ENCODE data around the gene MACROD2.
"Not testable (repeated sequence)": the region's sequence is repeated elsewhere in the genome, so short reads cannot be mapped to it uniquely, and the experiment has no call there.

The MACROD2 gene

DNA sequence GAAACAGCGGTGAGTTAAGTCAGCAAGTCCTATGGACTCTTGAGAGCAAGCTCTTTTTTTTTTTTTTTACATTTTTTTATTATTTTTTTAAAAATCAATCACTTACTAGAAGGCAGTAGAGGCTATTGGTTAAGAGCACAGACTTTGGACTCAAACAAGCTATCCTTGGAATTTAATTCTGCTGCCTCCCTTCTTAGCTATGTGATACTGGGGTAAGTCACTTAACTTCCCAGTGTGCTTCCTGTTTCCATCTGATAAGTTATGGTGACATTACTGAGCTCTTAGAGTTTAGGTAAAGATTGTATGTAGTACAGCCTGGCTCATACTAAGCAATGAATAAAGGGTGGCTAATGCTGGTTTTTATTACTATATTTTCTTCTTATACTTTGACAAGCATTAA, 1112.6 kb downstream of the MACROD2 start:
- no peak for DNase-seq (ENCODE audit: low spot score)

DNA sequence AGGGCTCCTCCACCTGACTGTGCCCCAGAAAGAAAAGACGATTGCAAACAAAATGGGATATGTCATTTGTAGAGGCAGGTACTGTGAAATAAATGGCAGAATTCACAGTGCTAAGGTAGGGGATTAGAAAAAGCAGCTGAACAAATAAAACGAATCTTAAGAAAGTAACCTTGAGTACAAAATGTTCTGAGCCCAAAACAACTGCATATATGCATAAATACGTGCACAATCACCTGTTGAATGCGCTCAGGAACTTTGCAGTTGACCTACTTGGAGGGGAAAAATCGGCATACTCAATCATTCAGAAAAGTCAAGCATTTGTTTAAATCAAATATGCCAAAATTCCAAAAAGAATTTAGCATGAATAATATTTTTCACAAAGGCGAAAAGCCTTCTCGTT, 1114.2 kb downstream of the MACROD2 start:
- no peak for DNase-seq (ENCODE audit: low spot score)

DNA sequence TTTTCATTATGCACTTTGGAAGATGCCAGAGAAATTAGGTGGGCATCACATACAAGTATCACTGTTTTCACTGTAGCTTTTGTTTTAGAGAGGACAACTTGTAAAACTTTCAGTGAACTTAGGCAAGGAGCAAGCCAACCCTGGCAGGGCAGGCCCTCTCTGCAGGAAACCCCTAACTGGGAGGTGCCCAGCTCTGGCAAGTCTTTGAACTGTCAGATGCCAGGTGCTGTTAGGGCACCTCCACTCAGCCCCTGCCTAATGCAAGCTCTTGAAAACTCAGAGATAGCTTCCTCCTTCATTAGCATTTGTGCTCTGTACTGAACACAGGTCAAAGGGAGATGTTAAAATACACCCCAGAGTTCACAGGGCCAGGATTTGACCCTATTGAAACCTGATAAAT, 1116.3 kb downstream of the MACROD2 start:
- DNase-seq (ENCODE audit: low spot score): no peak

DNA sequence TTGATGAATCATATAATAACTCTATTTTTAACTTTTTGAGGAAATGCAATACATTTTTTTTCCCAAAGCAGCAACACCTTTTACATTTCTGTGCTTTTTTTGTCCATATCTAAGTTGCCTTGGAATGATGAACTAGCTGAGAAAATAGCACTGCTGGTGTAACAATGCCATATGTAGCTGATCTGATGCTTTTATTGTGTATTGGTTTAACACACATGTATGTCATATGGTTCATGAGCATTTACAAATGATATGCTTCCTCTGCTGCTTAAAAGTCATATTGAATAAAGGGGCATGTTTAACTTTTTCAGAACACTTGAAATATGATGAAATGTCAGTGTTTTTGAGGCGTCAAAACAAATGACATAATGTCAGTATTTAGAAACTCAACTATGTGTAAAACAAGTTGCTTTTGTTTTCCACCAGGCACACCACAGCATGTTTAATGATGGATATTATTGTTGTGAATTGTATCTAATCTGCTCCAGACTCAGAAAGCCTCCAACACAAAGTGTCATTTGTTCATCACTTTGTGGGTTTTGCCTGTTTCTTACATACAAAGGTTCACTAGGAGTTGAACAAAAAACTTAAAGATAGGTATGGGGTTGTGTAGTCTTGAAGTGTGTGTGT, 1117.9 kb downstream of the MACROD2 start:
- DNase-seq (ENCODE audit: low spot score): no peak

DNA sequence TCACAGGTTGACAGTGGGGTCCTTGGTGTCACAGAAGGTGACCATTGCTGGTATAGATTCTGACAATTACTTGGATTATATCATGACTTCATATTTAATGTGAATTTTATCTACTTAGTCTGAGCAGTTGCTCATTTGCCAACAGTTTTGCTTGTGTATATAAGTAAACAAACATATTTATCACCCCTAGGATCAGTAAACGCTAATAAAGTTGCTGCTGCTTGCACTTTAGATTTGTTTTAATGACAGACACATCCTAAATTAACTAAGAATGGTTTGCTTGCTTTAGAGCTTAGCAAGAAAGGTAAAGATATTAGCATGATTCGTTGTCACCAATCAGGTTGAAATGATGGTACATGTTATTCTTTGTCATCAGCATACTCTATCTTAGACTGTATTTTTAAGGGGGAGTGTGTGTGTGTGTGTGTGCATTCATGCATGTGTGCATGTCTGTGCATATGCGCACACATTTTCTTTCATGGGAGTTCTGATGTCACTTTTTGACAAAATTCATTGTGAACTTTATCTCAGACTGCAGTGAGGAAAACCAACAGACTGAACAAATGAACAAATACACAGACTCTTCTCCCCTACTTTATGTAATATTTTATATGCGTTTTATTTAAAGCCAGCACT, 1124.7 kb downstream of the MACROD2 start:
- DNase-seq (ENCODE audit: low spot score): no peak

DNA sequence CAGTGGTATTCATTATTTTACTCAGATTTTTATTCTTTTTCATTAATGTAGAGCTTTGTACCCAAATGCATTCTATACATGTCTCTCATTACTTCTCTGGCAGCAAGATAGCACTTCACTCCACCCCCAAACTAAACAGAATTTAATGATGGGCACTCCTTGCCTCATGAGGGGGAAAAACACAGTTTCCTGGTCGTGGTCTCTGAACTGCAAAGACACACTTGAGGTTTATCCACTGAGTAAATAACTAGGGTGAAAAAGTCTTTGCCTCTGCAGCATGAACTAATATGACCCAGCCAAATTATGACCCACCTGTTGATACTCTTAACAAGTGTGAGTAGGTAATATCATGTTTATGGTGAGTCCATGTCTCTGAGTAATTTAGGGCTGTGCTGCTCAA, 1127.3 kb downstream of the MACROD2 start:
- no peak for DNase-seq (ENCODE audit: low spot score)

DNA sequence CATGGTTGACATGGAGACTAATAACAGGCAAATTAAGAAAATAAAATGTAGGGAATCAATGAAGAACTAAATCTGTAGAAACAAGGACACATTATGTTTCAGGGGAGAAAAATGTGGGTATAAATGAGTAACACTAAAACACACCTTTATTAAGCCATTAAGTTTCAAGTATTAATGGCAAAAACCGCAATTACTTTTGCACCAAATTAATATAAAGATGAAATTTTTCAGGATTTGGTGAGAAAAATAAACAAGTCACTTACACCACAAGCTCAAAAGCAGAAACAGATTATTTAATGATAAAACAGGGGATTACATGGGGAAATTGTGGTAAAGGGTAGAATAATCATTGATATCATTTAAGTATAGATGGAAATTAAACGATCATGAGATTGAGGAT, 1135.9 kb downstream of the MACROD2 start:
- DNase-seq (ENCODE audit: low spot score): no peak

DNA sequence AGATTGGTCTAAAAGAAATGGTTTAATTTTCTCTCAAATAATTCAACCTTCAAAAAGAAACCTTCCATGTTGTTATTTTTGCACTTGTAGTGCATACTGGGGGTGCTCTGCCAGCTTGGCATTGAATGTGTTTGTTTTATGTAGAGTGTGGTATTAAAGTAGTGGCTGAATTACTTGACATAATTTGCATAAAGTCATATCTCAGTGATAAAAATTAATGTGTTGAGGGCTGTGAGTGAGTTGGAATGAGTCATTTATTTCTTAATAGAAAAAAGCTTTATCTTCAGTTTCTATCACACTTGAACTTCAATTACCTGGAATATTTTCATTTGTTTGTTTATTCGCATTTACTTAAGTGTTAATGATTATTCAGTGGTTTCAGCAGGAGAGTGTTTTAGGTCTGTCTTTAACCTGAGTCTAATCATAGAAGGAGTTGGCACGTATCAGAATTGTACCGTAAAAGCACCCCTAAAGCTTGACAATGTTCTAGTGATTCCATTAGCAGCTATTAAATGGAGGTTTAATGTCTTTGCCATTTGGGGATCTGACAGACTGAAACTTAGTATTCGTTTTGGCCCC, 1143.3 kb downstream of the MACROD2 start:
- DNase-seq (ENCODE audit: low spot score): no peak

DNA sequence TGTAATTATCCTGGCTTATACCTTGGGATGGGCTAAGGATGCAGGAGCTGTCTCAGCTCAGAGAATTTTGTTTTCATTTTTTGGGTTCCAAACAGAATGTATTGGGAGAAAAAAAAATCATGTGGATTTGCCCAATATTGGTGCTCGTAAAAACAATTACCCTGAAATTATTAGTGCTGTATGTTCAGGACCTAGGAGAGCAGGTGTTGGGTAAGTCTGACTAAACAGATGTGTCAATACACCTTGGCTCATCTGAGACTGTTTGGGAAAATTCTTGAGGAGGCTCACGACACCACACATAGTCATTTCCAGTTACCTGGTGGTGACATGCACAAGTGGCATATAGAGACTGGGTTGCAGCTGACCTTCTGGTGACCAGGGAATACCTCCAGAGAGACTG, 1144.2 kb downstream of the MACROD2 start:
- DNase-seq (ENCODE audit: low spot score): no peak

DNA sequence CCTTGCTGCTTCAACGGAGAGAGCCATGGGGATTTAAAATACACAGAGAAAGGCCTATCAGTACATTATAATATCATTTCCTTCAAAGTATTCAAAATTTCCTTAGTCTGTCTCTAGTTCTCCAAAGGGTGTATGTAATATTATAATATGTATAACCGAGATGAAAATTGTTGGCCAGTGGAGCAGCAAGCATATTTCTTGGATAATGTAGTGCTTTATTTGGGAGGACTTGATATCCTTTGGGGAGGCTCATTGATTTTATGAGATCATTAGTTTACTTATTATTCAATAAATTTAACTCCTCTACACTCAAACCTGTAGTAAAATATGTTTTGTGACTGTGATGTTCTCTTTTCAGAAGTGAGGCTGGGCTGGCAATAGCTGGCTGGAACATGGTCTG, 1145.0 kb downstream of the MACROD2 start:
- DNase-seq (ENCODE audit: low spot score): no peak

DNA sequence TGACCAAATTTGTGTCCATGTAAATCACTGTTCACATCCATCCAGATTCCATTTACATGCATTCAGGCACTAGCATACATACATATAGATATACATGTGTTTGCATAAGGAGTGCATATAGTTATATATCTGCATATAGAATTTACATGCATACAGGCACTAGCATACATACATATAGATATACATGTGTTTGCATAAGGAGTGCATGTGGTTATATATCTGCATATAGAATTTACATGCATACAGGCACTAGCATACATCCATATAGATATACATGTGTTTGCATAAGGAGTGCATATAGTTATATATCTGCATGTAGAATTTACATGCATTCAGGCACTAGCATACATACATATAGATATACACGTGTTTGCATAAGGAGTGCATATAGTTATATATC, 1145.6 kb downstream of the MACROD2 start:
- not testable (repeated sequence) for DNase-seq (ENCODE audit: low spot score)

DNA sequence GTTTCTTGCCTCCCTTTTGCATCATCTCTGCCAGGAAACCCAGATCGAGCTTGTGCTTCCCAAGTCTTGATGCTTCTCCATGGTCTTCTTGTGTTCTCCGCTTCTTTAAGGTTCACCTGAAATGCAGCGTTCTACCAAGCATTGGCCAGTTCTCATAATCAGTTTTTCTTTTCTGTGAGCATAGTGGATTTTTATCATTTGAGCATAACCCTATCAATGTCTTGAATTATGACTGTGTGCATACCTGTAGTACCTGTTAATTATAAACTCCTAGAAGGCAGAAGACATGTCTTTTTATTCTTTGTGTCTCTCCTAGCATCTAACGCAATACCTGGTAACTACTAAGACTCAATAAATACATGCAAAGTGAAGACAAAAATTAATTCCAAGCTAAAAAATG, 1146.5 kb downstream of the MACROD2 start:
- DNase-seq (ENCODE audit: low spot score): no peak

DNA sequence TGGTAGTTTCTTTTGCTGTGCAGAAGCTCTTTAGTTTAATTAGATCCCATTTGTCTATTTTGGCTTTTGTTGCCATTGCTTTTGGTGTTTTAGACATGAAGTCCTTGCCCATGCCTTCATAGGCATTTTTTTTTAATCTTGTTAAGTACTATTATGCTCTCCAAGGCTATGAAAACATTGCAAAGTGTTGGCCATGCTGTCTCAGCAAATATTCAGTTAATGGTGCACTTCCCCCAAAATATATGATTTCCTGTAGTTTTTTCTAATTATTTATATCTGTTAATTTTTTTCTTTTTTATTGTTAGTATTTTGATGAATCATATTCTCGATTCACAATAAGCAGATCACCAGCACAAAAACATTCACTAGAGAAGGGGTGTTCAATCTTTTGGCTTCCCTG, 1148.2 kb downstream of the MACROD2 start:
- DNase-seq (ENCODE audit: low spot score): no peak

DNA sequence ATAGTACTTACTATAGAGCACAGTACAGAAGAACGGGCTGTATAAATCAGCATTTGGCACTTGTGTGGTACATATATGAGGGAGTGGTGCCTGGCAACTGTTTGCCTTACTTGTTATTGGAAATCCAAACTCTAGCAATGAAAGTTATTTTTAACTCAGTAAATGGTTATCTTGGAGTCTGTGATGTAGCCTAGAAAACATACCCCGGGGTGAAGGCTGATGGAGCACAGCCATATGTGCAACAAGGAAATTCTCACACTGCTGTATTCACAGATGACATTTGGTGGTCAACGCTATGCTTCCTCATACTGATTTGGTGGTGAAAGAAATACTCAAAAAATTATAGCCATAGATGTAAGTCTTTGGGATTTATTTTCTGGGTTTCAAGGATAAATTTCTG, 1149.6 kb downstream of the MACROD2 start:
- no peak for DNase-seq (ENCODE audit: low spot score)

DNA sequence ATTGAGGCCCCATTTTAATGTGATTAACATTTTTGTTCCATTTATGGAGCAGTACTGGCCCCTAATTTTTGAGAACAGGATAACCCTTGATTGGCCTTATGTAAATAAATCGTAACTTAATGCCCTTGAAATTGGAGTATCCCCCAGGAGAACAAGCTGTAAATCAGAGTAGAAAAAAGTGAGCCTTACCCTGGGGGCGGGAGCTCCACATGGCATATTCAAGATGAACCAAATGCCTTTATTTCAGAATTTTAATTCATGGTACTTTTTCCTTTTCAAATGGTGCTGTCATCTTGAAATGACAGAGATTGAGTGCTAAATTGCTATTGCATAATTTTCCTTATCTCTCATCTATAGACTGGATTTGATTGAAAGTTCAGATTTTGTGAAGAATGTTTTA, 1151.6 kb downstream of the MACROD2 start:
- DNase-seq (ENCODE audit: low spot score): no peak

DNA sequence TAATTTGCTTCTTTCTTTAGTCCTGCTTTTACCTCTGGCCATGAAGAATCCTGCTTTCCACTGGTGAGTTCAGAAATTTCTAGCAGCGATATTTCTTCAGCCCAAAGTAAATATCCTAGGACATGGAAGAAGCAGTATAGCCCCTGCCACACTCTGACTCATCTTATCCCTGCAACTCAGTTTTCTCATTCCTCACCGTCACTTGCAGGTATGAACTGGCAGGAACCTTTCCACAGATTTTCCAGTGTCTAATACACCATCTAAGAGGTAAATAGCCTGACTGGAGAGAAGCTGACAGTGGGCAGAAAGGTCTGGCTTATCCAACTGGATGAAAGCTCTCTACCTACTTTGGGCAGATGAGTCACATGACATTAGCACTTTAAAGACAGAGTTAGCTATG, 1158.8 kb downstream of the MACROD2 start:
- DNase-seq (ENCODE audit: low spot score): no peak

DNA sequence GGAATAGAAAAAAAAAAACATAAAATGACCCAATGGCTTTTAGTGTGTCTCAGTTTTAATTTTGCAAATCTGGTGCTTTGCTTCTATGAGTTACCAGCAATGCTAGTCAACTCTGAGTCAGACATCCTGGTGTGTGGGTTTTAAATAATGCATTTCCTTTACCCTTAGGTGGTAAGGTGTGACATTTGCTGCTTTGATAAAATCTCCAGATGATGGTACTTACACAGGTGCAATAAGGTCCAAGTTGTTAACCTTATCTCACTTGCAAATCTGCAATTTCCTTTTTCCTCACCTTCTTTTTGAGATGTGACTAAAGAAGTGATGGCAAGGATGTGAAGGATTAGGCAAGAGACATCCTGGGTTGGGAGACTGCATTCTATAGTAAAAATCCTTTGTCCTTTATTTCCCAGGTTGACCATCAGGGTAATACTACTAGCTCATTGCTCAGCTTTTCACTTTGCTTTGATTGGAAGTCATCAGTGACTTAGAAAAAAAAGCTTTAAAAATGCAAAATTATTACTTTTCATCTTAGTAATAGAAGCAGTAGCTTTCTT, 1160.6 kb downstream of the MACROD2 start:
- DNase-seq (ENCODE audit: low spot score): no peak

DNA sequence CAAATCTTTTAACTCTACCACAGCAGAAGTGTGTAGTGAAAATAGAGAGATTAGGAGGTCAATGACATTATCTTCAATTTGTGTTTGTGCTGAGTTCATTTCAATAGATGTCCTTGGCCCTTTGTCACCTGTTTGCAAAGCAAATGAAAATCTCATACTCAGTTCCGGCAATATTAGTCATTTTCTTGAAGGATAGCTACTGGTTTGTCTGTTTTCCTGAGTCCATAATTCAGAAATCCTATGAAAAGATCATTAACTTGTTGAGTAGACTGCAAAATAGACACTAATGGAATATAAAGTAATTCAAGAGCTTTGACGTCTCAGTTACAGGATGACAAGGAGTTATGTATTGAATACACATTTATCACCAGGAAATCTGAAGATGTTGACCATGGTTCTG, 1163.2 kb downstream of the MACROD2 start:
- no peak for DNase-seq (ENCODE audit: low spot score)

DNA sequence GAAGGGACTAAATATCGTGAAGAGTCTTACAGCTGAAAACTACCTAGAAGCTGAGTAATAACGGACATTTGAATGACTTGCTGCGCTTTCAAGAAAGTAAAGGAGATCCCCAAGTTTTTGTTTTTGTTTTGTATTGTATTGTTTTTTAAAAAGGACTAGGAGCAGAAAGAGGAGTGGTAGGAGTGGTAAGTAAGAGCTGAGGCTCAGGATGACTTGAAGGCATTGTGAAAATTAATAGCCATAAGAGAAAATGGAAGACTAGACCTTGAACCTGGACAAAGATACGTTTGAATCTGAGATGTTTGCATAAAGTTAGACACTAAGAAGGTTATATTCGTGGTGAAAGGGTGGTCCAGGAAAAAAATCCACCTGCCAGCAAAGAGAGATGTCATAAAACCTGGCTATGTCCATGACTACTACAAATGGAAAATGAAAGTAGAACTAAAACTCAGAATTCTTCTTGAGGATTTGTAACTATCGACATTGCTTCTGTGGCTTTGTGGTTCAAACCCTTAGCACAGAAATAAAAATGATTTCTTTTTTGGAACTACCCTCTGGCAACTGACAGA, 1166.8 kb downstream of the MACROD2 start:
- DNase-seq (ENCODE audit: low spot score): no peak

DNA sequence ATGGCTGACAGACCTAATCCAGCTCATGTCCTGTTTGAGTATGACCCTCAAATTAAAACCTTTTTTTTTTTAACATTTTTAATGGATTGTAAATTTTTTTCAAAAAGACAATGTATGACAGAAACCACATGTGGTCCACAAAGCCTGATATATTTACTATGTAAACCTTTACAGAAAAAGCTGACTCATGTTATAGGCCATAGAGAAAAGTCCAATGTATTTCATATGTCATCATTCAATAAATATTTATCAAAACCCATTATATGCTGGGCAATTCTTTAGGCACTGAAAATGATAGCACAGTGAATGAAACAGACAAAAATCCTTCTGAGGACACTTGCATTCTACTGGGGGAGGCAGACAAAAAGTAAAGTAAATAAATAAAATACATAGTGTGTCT, 1168.3 kb downstream of the MACROD2 start:
- DNase-seq (ENCODE audit: low spot score): no peak

DNA sequence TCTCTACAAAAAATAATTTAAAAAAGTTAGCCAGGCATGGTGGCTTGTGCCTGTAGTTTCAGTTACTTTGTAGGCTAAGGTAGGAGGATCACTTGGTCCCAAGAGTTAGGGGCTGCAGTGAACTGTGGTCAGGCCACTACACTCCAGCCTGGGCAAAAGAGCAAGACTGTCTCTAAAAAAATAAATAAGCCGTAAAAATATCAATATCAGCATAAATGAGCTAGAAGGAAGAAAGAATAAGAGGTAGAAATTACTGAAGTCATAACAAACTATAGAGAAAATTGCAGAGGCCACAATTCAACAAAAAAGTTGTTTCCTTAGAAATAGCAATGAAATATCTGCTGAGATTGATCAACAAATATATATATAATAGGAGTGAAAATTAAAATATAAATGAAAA, 1169.4 kb downstream of the MACROD2 start:
- no peak for DNase-seq (ENCODE audit: low spot score)

DNA sequence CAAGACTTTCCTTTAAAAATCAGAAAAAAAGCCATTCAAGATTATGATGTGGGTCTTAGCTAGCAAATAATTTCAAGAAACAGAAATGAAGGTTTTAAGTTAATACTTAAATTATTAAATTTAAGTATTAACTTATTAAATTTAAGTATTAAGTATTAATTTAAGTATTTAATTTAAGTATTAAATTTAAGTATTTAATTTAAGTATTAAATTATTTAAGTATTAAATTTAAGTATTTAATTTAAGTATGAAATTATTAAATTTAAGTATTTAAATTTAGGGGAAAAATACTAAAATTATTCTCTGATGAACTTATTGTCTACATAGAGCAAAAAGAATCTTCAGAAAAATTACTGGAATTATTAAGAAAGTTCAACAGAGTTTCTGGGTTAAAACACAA, 1171.4 kb downstream of the MACROD2 start:
- no peak for DNase-seq (ENCODE audit: low spot score)

DNA sequence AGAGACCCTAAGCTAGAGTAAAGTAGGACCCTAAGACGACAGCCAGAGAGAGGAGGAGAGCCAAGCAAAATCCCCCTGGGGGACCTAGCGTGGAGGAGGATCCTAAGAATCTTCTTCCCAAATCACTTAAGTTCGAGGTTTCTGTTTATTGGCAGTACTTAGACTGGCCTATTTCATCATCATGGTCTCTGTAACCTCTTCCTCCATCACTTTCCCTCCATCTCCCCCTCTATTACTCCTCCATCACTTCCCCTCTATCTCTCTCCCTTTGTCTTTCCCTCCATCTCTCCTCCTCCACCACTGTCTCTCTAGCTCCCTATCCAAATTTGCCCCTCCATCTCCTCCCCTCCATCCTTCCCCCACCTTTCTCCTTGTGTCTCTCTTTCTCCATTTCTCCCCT, 1175.7 kb downstream of the MACROD2 start:
- no peak for DNase-seq (ENCODE audit: low spot score)

All from germinal center (tissue), 1 donor.